GM06990 (cell line): ENCODE measurements around the gene PAPLN.

Experiments used
- DNase-seq: peaks from one replicate; pipeline ENCODE4 v3.0.0-alpha.2; 2011; ENCODE audit not compliant: insufficient read length; ENCODE audit errors: extremely low read depth
- H3K27me3 ChIP-seq: replicated peaks from 2 replicates; pipeline ENCODE4 v1.6.0; 2011; ENCODE audit warnings: low read length; ENCODE audit not compliant: control insufficient read depth, insufficient read depth
- H3K36me3 ChIP-seq: 2 replicates; pipeline ENCODE4 v1.5.1; 2011; ENCODE audit warnings: low read length; ENCODE audit not compliant: control insufficient read depth, insufficient read depth
- H3K4me3 ChIP-seq: replicated peaks from 2 replicates; pipeline ENCODE4 v1.5.1; 2011; ENCODE audit warnings: low read depth, mild to moderate bottlenecking, control low read depth, low read length
- TF ChIP-seq, protein P1 (sequence below): IDR thresholded peaks from 2 replicates; pipeline ENCODE4 v1.5.1; 2011; ENCODE audit warnings: low read length, control low read depth, mild to moderate bottlenecking, inconsistent platforms; ENCODE audit not compliant: insufficient read depth, poor library complexity, severe bottlenecking

The PAPLN gene

DNA sequence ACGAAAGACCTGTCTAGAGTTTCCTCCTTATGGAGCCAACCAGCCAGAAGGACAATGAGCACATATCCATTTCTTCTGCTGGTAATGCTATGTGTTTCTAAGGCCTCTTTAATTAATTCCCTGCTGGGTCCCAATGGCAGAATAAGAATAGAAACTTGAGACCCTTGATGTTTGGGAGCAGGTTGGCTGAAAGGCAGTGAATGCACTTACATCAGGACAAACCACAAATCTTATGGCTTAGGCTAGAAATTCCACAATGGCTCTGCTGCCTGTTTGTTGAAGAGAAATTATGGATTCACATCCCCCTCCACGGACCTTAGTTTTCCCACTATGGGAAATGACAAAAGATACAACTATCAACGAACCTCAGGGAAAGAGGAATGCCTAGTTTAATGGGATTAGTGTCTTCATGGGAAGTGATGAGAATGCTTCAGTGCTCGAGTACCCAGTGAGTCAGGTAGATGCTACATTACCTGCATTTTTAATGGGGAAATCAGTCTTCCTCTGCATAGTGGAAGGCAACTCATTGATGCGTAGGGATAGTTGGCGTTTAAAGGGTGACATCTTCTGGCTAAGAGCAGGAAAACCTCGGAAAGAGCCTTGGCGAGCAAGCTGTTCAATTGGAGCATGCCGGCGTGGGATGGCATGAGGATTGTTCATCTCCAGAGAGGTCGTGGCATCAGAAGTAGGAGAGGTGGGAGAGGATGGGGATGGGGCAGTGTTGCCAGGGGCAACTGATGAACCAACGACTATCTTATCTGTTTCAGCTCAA lies 46.5 kb downstream of the PAPLN start:
- TF ChIP-seq, protein P1, sequence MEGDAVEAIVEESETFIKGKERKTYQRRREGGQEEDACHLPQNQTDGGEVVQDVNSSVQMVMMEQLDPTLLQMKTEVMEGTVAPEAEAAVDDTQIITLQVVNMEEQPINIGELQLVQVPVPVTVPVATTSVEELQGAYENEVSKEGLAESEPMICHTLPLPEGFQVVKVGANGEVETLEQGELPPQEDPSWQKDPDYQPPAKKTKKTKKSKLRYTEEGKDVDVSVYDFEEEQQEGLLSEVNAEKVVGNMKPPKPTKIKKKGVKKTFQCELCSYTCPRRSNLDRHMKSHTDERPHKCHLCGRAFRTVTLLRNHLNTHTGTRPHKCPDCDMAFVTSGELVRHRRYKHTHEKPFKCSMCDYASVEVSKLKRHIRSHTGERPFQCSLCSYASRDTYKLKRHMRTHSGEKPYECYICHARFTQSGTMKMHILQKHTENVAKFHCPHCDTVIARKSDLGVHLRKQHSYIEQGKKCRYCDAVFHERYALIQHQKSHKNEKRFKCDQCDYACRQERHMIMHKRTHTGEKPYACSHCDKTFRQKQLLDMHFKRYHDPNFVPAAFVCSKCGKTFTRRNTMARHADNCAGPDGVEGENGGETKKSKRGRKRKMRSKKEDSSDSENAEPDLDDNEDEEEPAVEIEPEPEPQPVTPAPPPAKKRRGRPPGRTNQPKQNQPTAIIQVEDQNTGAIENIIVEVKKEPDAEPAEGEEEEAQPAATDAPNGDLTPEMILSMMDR, result no peak
- no peak for DNase-seq
- H3K36me3 ChIP-seq, result peaks cover 13% of the 10 kb centered on the region
- H3K27me3 ChIP-seq, result no peaks in the 10 kb centered on the region
- no peak overlapping the region for H3K4me3 ChIP-seq

DNA sequence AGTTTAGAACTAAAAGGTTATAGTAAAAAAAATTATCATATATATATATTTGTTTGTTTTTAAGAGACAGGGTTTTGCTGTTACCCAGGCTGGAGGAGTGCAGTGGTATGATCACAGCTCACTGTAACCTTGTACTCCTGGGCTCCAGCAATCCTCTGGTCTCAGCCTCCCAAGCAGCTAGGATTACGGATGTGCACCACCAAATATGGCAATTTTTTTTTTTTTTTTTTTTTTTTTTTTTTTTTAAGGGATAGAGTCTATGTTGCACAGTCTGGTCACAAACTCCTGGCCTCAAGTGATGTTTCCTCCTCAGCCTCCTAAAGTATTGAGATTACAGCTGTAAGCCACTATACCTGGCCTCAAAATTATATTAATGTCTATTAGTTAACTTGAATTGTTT lies 48.7 kb downstream of the PAPLN start:
- H3K36me3 ChIP-seq, result peaks cover 11% of the 10 kb centered on the region
- TF ChIP-seq, protein P1, result no peak
- no peaks in the 10 kb centered on the region for H3K27me3 ChIP-seq
- no peak for DNase-seq
- H3K4me3 ChIP-seq, result no peak overlapping the region

- TF ChIP-seq, protein P1, result no peak
- Histone ChIP-seq H3K27me3 (no peaks in the 10 kb centered on the region), H3K4me3 (no peak overlapping the region), H3K36me3 (peaks cover 11% of the 10 kb centered on the region)
- DNase-seq, result no peak
Measured at GRCh38 chr14:73286598-73286997, 49.3 kb downstream of the PAPLN start.

DNA sequence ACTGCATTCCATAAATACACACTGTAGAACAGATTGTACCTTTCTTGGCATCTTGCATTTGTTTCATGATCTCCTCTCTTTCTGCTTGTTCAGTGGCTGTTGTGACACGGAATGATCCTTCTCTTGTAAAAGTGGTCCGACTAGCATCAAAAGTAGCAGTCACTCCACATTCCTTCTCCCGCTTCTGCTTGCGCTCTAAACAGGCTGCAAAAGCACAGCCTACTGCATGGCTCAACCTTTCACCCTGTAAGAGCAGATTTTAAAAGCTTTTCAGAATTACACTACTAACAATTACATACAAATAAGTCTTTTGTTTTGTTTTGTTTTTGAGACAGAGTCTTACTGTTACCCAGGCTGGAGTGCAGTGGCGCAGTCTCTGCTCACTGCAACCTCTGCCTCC lies 49.8 kb downstream of the PAPLN start:
- no peak for DNase-seq
- H3K36me3 ChIP-seq, result peaks cover 10% of the 10 kb centered on the region
- TF ChIP-seq, protein P1, result no peak
- H3K4me3 ChIP-seq, result no peak overlapping the region
- H3K27me3 ChIP-seq, result no peaks in the 10 kb centered on the region

DNA sequence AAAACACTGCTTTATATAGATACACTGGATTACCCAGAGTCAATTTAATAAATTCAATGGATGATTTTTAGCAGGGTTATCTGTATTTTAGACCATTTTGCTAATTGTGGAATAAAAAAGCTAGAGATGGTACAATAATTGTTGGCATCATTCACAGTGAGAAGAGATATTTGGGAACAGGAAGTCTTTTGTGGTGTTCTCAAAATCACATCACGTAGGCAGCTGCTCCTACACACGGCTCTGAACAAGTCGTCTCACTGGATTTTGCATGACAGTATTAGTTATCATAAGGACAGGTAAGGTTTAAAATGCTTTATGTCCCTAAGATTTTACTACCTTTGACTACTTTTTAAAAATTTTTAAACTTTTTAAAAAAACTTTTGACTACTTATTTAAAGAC lies 52.0 kb downstream of the PAPLN start:
- Histone ChIP-seq H3K27me3 (no peaks in the 10 kb centered on the region), H3K36me3 (peaks cover 3% of the 10 kb centered on the region), H3K4me3 (no peak overlapping the region)
- no peak for DNase-seq
- TF ChIP-seq, protein P1, result no peak
